MV-4-11 (cell line): ENCODE results near the gene TM9SF3.

Experiments used
- DNase-seq: peaks from one replicate; lab custom pipeline; 2025; lab: John Stamatoyannopoulos, UW

The TM9SF3 gene

DNA sequence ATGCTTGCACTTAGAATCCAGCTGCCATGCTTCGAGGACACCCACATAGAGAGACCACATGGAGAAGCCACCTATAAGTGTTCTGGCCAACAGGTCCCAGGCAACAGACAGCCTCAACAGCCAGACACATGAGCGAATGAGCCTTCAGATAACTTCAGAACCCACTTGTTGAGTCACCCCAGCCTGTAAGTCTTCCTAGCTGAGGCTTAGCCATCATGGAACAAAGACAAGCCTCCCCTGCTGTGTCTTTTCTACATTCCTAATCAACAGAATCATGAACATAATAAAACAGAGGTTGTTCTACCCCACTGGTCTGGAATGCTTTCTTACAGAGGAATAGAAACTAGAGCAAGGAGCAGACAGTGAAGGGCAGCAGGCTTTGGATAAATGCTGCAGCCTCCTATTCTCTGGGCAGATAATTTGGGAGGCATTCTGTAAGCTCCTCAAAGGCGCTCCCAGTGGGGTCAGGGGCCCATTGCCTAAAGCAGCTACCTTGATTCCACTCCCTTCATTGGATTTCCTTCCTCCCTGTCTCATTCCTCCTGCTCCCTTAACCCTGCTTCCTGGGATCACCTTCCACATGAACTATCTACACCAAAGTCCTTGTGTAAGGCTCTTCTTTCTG, 77.7 kb downstream of the TM9SF3 start:
- no peak for DNase-seq

DNA sequence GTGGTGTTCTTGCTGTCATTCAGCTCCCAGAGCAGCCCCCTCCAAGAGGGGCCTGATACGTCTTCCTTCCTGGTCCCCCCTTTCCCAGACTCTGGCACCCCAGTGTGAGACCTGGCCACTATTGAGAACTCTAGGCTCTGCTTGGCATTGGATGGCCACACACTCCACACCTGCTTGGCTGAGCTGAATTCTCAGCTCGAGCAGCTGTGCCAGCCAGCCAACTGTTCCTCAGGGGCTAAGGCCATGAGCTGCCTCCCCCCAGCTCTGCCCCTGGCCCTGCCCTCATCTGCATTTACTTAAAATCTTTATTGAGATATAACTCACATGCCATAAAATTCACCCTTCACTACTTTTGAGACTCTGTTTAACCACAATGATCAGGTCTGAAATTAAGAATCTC, 79.8 kb downstream of the TM9SF3 start:
- no peak for DNase-seq

DNA sequence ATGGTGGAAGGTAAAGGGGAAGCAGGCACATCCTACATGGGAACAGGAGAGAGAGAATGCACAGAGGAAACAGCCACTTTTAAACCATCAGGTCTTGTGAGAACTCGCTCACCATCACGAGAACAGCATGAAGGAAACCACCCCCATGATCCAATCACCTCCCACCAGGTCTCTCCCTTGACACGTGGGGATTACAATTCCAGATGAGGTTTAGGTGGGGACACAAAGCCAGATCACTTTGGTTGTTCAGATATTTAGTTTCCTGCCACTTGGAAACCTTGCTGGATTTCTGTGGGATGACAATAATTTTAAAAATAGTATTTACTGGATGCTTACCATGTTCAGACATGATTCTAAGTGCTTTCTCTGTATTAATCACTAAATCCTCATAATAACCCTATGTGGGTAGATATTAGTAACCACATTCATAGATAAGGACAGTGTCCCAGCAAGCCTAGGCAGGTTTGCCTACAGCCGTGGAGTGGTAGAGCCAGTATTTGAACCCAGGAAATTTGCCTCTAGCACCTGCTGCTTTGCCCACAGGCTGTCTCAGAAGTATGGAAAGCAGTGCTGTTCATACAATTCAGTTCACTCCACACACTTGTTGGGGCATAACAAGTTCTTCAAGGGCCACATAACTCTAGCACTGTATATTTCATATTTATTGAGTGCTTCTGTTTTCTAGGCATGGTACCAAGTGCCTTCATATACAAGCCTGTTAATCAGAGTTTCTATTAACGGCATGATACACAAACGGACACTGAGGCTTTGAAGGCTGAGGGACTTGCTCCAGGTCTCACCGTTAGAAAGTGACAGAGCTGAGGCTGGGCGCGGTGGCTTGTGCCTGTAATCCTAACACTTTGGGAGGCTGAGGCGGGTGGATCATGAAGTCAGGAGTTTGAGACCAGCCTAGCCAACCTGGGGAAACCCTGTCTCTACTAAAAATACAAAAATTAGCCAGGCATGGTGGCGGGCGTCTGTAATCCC, 81.4 kb downstream of the TM9SF3 start:
- DNase-seq, result no peak

DNA sequence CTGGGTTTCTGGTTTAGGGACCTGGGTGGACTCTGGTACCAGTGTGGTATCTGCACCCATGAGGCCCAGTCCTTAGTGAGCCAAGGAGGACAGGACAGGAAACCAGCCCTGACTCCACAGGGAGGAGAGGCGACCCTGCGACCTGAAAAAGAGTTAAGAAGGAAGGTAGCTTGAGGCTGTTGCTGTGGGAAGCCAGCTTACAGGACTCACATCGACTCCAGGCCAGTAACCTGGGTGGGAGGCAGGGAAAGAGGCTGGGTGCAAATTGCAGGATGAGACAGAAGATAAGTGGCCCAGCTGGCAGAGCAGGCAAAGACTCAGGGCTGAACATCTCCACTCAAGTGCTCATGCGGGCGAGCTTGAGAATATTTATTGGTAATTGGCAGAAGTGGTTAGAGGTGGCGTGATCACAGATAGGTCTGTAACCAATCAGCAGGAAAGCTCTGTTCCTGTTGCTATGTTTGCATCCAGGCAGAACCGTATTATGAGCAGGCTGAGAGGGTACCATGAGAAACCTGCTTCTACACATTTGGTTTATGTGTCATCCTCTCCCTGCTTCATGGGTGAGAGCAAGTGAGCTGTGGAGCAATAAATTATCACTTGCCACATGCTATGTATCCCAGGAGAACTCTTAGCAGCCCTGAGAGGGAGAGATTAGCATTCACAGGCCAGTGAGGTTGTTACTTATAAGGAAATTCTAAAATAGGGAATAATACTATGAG, 84.1 kb downstream of the TM9SF3 start:
- no peak for DNase-seq

DNA sequence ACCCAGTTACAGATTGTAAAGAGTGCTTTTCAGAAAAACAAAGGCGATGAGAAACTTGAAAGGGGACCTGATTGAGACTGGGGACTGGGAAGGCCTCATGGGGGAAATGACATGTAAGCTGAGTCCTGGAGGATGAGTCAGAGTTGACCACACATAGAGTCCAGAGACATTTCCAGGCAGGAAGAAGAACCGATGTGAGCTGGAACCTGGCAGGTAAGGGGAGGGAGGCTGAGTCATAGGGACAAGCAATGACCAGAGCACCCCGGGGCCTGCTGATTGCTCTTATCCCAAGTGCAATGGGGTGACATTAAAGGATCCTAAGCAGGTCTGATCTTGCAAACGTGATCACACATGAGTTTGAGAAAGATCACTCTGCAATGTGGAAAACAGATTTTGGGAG, 84.8 kb downstream of the TM9SF3 start:
- no peak for DNase-seq

- no peak for DNase-seq
Observed at GRCh38 chr10:96500519-96500918, 86.3 kb downstream of the TM9SF3 start.

DNA sequence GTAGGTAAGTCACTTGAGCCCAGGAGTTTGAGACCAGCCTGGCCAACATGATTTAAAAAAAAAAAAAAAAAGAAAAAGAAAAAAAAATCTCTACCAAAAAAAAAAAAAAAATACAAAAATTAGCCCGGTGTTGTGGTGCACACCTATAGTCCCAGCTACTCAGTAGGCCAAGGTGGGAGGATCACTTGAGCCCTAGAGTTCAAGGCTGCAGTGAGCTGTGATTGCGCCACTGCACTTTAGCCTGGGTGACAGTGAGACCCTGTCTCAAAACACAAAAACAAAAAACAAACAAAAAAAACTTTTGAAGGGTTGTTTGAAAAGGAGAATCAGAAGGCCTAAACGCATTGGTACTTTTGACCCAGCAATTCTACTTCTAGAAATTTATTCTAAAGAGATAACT, 86.8 kb downstream of the TM9SF3 start:
- DNase-seq, result no peak

- DNase-seq, result no peak
Observed at GRCh38 chr10:96497391-96497790, 89.4 kb downstream of the TM9SF3 start.

DNA sequence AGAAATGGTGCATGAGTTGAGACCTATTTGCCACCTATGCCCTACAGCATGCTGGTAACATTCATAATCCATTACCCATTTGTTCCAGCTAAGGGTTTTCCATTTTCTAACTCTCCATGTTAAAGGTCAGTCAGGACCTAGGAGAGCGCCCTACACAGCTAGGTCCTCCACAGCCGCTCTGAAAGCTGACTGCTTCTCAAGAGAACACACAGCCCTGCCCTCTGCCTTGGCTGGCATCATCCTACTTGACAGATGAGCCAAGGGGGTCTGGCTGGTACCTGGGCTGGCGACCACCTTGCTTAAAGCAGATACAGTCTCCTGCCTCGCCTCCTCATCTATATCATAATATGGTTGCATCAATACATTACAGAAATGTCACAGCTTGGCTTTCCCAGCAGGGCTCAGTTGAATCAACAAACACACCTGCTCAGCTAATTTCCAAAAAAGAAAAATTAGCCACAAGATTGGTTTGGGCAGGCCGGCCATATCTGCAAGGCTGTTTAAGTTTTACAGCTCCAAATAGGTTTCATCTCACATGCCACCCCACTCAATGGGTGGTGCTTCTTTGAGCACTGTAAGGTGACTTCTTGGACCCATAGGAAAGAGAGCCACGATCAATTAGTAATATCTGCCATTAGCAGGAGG, 90.4 kb downstream of the TM9SF3 start:
- DNase-seq, result peak; percentile 6

- no peak for DNase-seq
Observed at GRCh38 chr10:96495544-96495943, 91.3 kb downstream of the TM9SF3 start.

DNA sequence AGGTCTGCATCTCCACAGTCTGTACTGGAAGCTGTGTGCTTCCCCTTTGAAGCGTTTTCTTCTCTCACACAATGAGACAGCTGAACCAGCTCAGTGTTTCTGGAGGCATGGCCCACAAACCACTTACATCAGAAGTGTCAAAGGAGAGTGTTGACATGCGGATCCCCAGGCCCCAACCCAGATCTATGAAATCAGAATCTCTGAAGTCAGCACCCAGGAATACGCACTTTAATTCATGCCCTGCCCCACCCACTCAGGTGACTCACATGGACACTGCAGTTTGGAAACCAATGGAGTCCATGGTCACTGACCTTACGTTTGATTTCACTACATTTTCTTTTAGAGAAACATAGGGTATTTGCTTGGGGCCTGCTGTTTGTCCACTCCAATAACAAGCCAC, 92.1 kb downstream of the TM9SF3 start:
- DNase-seq, result no peak

- no peak for DNase-seq
Observed at GRCh38 chr10:96493871-96494525, 92.8 kb downstream of the TM9SF3 start.

- DNase-seq, result no peak
Observed at GRCh38 chr10:96493254-96493653, 93.6 kb downstream of the TM9SF3 start.

DNA sequence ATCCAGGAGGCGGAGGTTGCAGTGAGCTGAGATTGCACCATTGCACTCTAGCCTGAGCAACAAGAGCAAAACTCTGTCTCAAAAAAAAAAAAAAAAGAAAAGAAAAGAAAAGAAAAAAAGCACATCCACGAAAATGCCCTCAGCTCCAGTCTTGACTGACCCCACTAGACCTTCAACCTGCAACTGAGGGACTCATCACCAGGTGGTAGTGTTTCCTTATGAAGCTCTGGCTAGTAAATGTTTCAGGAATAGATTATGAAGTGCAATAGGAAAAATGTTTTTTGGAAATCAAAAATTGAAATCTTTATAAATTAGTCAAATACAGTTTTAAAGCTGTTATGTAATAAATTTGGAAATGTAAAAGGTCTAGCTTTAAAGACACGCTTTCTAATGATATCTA, 95.5 kb downstream of the TM9SF3 start:
- DNase-seq, result no peak

GRCh38 chr10:96488161-96488935, 98.5 kb downstream of the TM9SF3 start:
- DNase-seq, result no peak

- no peak for DNase-seq
Observed at GRCh38 chr10:96482815-96483588, 103.8 kb downstream of the TM9SF3 start.

GRCh38 chr10:96478355-96478754, 108.5 kb downstream of the TM9SF3 start:
- peak; percentile 36 for DNase-seq

- DNase-seq, result no peak
Observed at GRCh38 chr10:96473866-96474265, 112.9 kb downstream of the TM9SF3 start.

DNA sequence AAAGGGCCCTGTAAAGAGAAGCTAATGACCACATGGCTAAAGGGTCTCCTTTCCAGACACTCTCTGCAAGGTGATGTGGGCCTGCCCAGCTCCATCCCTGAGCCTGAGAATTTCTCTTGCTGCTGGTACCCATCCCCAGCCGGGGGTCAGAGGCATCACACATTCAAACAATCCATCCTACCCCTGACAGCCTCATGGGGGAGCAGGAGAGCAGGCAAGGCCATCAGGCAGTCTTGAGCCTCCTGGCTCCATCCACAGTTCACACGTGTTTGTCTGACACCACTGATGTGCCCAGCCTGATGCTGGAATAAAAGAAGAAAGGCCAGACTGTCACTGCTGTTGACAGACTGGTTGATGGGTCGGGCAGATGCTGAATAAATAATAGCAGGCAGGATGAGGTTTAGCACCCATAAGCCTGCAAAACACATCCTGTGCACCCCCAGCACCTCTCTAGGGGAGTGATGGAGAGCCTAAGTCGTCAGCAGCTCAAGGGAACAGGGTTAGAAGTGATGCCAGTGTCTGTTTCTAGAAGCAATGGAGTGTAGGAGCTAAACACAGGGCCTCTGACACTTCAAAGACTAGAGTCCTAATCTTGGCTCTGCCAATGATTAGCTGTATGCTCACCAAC, 116.6 kb downstream of the TM9SF3 start:
- DNase-seq, result no peak

DNA sequence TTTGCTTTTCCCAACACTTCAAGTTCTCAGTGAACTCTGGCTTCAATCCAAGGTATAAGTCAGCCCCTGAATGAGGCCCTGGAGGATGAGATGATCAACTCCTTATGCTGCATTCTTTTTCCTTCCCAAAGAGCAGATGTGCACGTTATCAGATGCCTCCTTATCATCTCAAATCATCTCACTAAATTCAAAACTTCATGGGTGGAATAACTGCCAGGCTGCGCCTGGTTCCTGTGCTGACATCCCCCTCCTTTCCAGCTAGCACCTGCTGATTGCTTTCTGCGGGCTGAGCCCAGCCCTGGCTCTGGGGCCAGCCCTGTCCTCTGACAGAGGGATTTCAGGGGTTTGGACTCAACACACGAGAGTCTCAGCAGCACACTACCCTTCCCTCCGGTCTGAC, 118.0 kb downstream of the TM9SF3 start:
- DNase-seq, result no peak
